HG02759 (cell line): ENCODE measurements around the gene HHIP.

Experiments used
- ATAC-seq: cut with Tn5 transposase; IDR thresholded peaks from one replicate; pipeline ENCODE4 v1.9.1; 2021; ENCODE audit warnings: mild to moderate bottlenecking, moderate library complexity; ENCODE audit not compliant: unreplicated experiment

Gene HHIP

GRCh38 chr4:144705601-144706590, 59.9 kb downstream of the HHIP start:
- ATAC-seq, result no peak

GRCh38 chr4:144709159-144709558, 63.2 kb downstream of the HHIP start:
- no peak for ATAC-seq

- ATAC-seq, result no peak
These were observed 64.0 kb downstream of the HHIP start for GRCh38 chr4:144709793-144710525.

- no peak for ATAC-seq
These were observed 64.6 kb downstream of the HHIP start for GRCh38 chr4:144710526-144710912.

- no peak for ATAC-seq
These were observed 65.9 kb downstream of the HHIP start for GRCh38 chr4:144711700-144712456.

GRCh38 chr4:144712775-144713174, 66.8 kb downstream of the HHIP start:
- ATAC-seq, result no peak

- no peak for ATAC-seq
These were observed 68.2 kb downstream of the HHIP start for GRCh38 chr4:144714166-144714565.

- ATAC-seq, result no peak
These were observed 69.3 kb downstream of the HHIP start for GRCh38 chr4:144715230-144715629.

- no peak for ATAC-seq
These were observed 70.8 kb downstream of the HHIP start for GRCh38 chr4:144716778-144717177.

GRCh38 chr4:144718958-144719512, 73.1 kb downstream of the HHIP start:
- ATAC-seq, result no peak

GRCh38 chr4:144720491-144720890, 74.5 kb downstream of the HHIP start:
- no peak for ATAC-seq

GRCh38 chr4:144721994-144722393, 76.0 kb downstream of the HHIP start:
- no peak for ATAC-seq

- ATAC-seq, result no peak
These were observed 77.5 kb downstream of the HHIP start for GRCh38 chr4:144723471-144723870.

GRCh38 chr4:144729175-144729574, 83.2 kb downstream of the HHIP start:
- ATAC-seq, result no peak

GRCh38 chr4:144732584-144733428, 86.8 kb downstream of the HHIP start:
- ATAC-seq, result no peak

- ATAC-seq, result no peak
These were observed 87.6 kb downstream of the HHIP start for GRCh38 chr4:144733566-144733965.

- no peak for ATAC-seq
These were observed 88.6 kb downstream of the HHIP start for GRCh38 chr4:144734522-144734921.

GRCh38 chr4:144738649-144739048, 92.7 kb downstream of the HHIP start:
- ATAC-seq, result no peak

- ATAC-seq, result no peak
These were observed 93.6 kb downstream of the HHIP start for GRCh38 chr4:144739511-144740033.

GRCh38 chr4:144740316-144740715, 94.4 kb downstream of the HHIP start:
- no peak for ATAC-seq
